Natural killer cell (primary cell): ENCODE results near the gene TTF1. TPM values are rescaled to one million over a fixed set of nuclear protein-coding genes. Genes with fewer than 3 reads are reported as not detected.

ENCODE experiments used
- ATAC-seq, 3 donors: fragments of 150-1000 bp in 2 of 3; fragments of 200-7000 bp in 1 of 3; cut with Tn5 transposase; 1 replicate in 1 of 3; 2 replicates in 2 of 3; pipeline ENCODE4 v1.10.0; 2021; ENCODE audit warnings: mild to moderate bottlenecking in 2 of 3, moderate library complexity in 2 of 3
- DNase-seq, 2 donors: peaks; one replicate each; pipeline versions ENCODE4 v3.0.0 to v3.0.0-alpha.2; 2013 to 2021; ENCODE audit warnings: mixed read lengths in 1 of 2
- H3K27ac ChIP-seq: one replicate; pipeline ENCODE4 v1.5.1; 2013; ENCODE audit warnings: mild to moderate bottlenecking, low read length
- H3K27me3 ChIP-seq: one replicate; pipeline ENCODE4 v1.6.1; 2013; ENCODE audit warnings: low read length; ENCODE audit not compliant: control insufficient read depth, insufficient read depth
- H3K36me3 ChIP-seq: one replicate; pipeline ENCODE4 v1.6.1; 2013; ENCODE audit warnings: low read length; ENCODE audit not compliant: control insufficient read depth, insufficient read depth
- H3K4me1 ChIP-seq: one replicate; pipeline ENCODE4 v1.6.1; 2013; ENCODE audit warnings: low read length; ENCODE audit not compliant: control insufficient read depth, insufficient read depth
- H3K4me3 ChIP-seq: one replicate; pipeline ENCODE4 v1.5.1; 2013; ENCODE audit warnings: low read length
- H3K9me3 ChIP-seq: one replicate; pipeline ENCODE4 v1.6.1; 2013; ENCODE audit warnings: low read length; ENCODE audit not compliant: control insufficient read depth, insufficient read depth
- H3K27ac Mint-ChIP-seq, 2 donors: one replicate each; pipeline ENCODE4 v1.8.0; 2022; ENCODE audit warnings: mild to moderate bottlenecking in 2 of 2, mixed read lengths in 2 of 2, moderate library complexity in 1 of 2
- H3K27me3 Mint-ChIP-seq, 2 donors: one replicate each; pipeline ENCODE4 v1.8.0; 2022; ENCODE audit warnings: low read depth in 2 of 2, mixed read lengths in 2 of 2
- H3K36me3 Mint-ChIP-seq: one replicate; pipeline ENCODE4 v1.8.0; 2022; ENCODE audit warnings: mixed read lengths
- H3K4me1 Mint-ChIP-seq, 2 donors: one replicate each; pipeline ENCODE4 v1.8.0; 2022; ENCODE audit warnings: mixed read lengths in 2 of 2
- H3K4me3 Mint-ChIP-seq: one replicate; pipeline ENCODE4 v1.8.0; 2022; ENCODE audit warnings: mild to moderate bottlenecking, moderate library complexity, mixed read lengths
- H3K9me3 Mint-ChIP-seq, 2 donors: one replicate each; pipeline ENCODE4 v1.8.0; 2022; ENCODE audit warnings: mixed read lengths in 2 of 2
- CTCF ChIP-seq: fragments of 200-600 bp; IDR thresholded peaks from one replicate; pipeline ENCODE4 v1.8.0; 2022; ENCODE audit warnings: antibody characterized with exemption
- WGBS: methylation state at CpG from one replicate; pipeline ENCODE4 v1.1.7; 2013; ENCODE audit warnings: missing lambda C conversion rate; ENCODE audit not compliant: insufficient coverage; 5-methylcytosine and 5-hydroxymethylcytosine counted together
- intact Hi-C: fragments of 100-400 bp; cut with micrococcal nuclease; formaldehyde crosslinking; loops from one replicate; pipeline ENCODE4 v1.14.2; 2022
- total RNA-seq, 4 donors: library from RNA; stranded (reverse); fragments of 120-200 nt in 1 of 4; gene quantifications; one replicate each; pipeline versions ENCODE4 v1.2.3 to v1.2.4, GENCODE V29; 2013 to 2022

TTF1 gene
- total RNA-seq, 3 donors from 2014 or later (not counting 1 experiment from before 2014, with no cell fraction given) = 11.2 to 14.5 (median 12.9) TPM

GRCh38 chr9:132365986-132366385 lies 40.7 kb downstream of the TTF1 start:
- no peaks in the 10 kb centered on the region for H3K27me3 ChIP-seq
- ATAC-seq (no peak), DNase-seq (no peak)
- Mint-ChIP-seq H3K36me3 (no peaks in the 10 kb centered on the region), H3K9me3 (no peaks in the 10 kb centered on the region), H3K4me3 (no peak overlapping the region), H3K27me3 (no peaks in the 10 kb centered on the region), H3K27ac (no peak overlapping the region), H3K4me1 (no peaks in the 10 kb centered on the region)
- no peaks in the 10 kb centered on the region for H3K4me1 ChIP-seq
- no peaks in the 10 kb centered on the region for H3K9me3 ChIP-seq
- H3K4me3 ChIP-seq = no peak overlapping the region
- H3K27ac ChIP-seq = no peak overlapping the region
- no CpG with 5 or more reads among the region's 3 CpGs for WGBS
- intact Hi-C loops = no loop called here
- H3K36me3 ChIP-seq = no peaks in the 10 kb centered on the region
- TF ChIP-seq CTCF = no peak

- Mint-ChIP-seq H3K4me1 (peaks cover 0 to 4% of the 10 kb centered on the region in 2 donors), H3K27ac (no peak overlapping the region), H3K4me3 (no peak overlapping the region), H3K36me3 (no peaks in the 10 kb centered on the region), H3K27me3 (no peaks in the 10 kb centered on the region), H3K9me3 (no peaks in the 10 kb centered on the region)
- Histone ChIP-seq H3K9me3 (no peaks in the 10 kb centered on the region), H3K27ac (no peak overlapping the region), H3K27me3 (no peaks in the 10 kb centered on the region), H3K36me3 (no peaks in the 10 kb centered on the region), H3K4me1 (no peaks in the 10 kb centered on the region), H3K4me3 (no peak overlapping the region)
- intact Hi-C loops = no loop called here
- ATAC-seq (no peak), DNase-seq (no peak)
- no peak for TF ChIP-seq CTCF
- WGBS = 95% methylated on average over 9 of the region's 9 CpGs
These were observed 42.6 kb downstream of the TTF1 start for GRCh38 chr9:132364068-132364467.

GRCh38 chr9:132357764-132358163 lies 48.9 kb downstream of the TTF1 start:
- no peaks in the 10 kb centered on the region for H3K9me3 Mint-ChIP-seq
- 100% methylated on average over 3 of the region's 7 CpGs for WGBS
- no peak for TF ChIP-seq CTCF
- H3K4me1 Mint-ChIP-seq = peaks cover 14 to 19% of the 10 kb centered on the region in 2 donors
- H3K27ac Mint-ChIP-seq = no peak overlapping the region
- no peaks in the 10 kb centered on the region for H3K9me3 ChIP-seq
- H3K4me1 ChIP-seq = peaks cover 23% of the 10 kb centered on the region
- no peak overlapping the region for H3K27ac ChIP-seq
- intact Hi-C loops = loop anchor here (10.0 kb wide), 3 partner anchors 47 to 1123 kb away; partner anchors contain the start of gene TTF1
- ATAC-seq (no peak), DNase-seq (no peak)
- peaks cover 10% of the 10 kb centered on the region for H3K36me3 Mint-ChIP-seq
- H3K27me3 Mint-ChIP-seq = no peaks in the 10 kb centered on the region
- no peak overlapping the region for H3K4me3 ChIP-seq
- no peaks in the 10 kb centered on the region for H3K27me3 ChIP-seq
- H3K4me3 Mint-ChIP-seq = no peak overlapping the region
- peaks cover 7% of the 10 kb centered on the region for H3K36me3 ChIP-seq

GRCh38 chr9:132356324-132356924 lies 50.2 kb downstream of the TTF1 start:
- peaks cover 36% of the 10 kb centered on the region for H3K4me1 ChIP-seq
- H3K27ac Mint-ChIP-seq = peak overlapping the region; percentile 23 to 77

More at GRCh38 chr9:132356324-132356924, 50.2 kb downstream of the TTF1 start:
- intact Hi-C loops = loop anchor here (10.0 kb wide), 3 partner anchors 48 to 1122 kb away; partner anchors contain the start of gene TTF1
- no peak overlapping the region for H3K4me3 ChIP-seq
- no peak for TF ChIP-seq CTCF
- peaks cover 27 to 33% of the 10 kb centered on the region in 2 donors for H3K4me1 Mint-ChIP-seq
- H3K9me3 ChIP-seq = no peaks in the 10 kb centered on the region
- H3K27ac ChIP-seq = no peak overlapping the region
- no peaks in the 10 kb centered on the region for H3K27me3 ChIP-seq
- no peaks in the 10 kb centered on the region for H3K27me3 Mint-ChIP-seq
- DNase-seq = peak in 1 of 2 donors; percentile 33
- H3K36me3 ChIP-seq = peaks cover 14% of the 10 kb centered on the region
- no peaks in the 10 kb centered on the region for H3K9me3 Mint-ChIP-seq
- ATAC-seq = no peak
- H3K4me3 Mint-ChIP-seq = no peak overlapping the region
- peaks cover 13% of the 10 kb centered on the region for H3K36me3 Mint-ChIP-seq
- 96% methylated on average over 26 of the region's 26 CpGs for WGBS
